Stomach smooth muscle (tissue), 2 donors: ENCODE results near the gene ZFAND6.
"Not testable (repeated sequence)": the region's sequence is repeated elsewhere in the genome, so short reads cannot be mapped to it uniquely, and the experiment has no call there.

Experiments used
- H3K27ac ChIP-seq: one replicate; pipeline ENCODE4 v1.7.0; 2013; ENCODE audit warnings: mild to moderate bottlenecking, low read length, inconsistent platforms
- H3K27me3 ChIP-seq, 2 donors: one replicate each; pipeline ENCODE4 v1.7.0; 2013; ENCODE audit warnings: low read length in 2 of 2; ENCODE audit not compliant: insufficient read depth in 2 of 2, control insufficient read depth in 1 of 2
- H3K36me3 ChIP-seq, 2 donors: one replicate each; pipeline ENCODE4 v1.7.0; 2013; ENCODE audit warnings: low read length in 2 of 2; ENCODE audit not compliant: control insufficient read depth in 2 of 2, insufficient read depth in 2 of 2
- H3K4me1 ChIP-seq: one replicate; pipeline ENCODE4 v1.7.0; 2013; ENCODE audit warnings: low read length; ENCODE audit not compliant: control insufficient read depth, insufficient read depth
- H3K4me3 ChIP-seq, 2 donors: one replicate each; pipeline ENCODE4 v1.7.0; 2013; ENCODE audit warnings: low read length in 2 of 2
- H3K9ac ChIP-seq, 2 donors: one replicate each; pipeline ENCODE4 v1.7.0; 2013; ENCODE audit warnings: low read length in 2 of 2, mild to moderate bottlenecking in 1 of 2
- H3K9me3 ChIP-seq, 2 donors: one replicate each; pipeline ENCODE4 v1.7.0; 2013; ENCODE audit warnings: low read length in 2 of 2; ENCODE audit not compliant: control insufficient read depth in 2 of 2
- donor health status: healthy.
- donor health status: Pancreatic carcinoma.

Gene ZFAND6

DNA sequence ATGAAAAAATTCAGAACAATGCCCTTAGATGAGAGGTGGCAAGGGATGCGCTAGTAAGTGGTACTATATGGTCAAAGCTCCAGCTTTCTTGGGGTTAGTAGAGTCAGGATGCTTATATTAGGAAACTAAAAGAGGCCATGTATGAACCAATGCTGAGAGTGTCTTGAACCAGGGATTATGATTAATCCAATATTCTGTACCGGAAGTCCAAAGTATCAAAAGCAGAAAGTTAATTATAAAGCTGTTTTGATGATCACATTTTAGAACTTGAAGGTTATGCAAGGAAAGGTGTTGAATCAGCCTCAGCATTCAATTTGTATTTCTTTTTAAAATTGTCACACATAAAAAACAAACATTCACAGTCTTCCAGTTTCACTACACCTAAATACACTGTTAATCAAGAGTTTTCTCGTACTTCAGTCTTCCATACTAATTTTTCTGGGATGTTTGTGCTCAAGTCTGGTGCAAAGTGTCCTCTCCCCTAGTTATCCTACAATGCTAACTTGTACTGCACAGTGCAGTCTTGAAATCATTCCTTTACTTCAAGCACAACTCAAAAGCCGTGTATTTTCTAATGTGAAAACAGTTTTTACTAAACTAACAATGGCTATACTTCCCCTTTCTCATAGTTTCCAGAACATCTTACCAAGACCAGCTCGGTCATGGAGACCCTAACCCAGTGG is 82.6 kb downstream of the ZFAND6 start:
- no peaks in the 10 kb centered on the region for H3K27me3 ChIP-seq
- H3K4me1 ChIP-seq: no peaks in the 10 kb centered on the region
- no peak overlapping the region for H3K27ac ChIP-seq
- no peak overlapping the region for H3K4me3 ChIP-seq
- H3K9ac ChIP-seq: no peak overlapping the region
- no peaks in the 10 kb centered on the region for H3K36me3 ChIP-seq
- H3K9me3 ChIP-seq: no peaks in the 10 kb centered on the region

DNA sequence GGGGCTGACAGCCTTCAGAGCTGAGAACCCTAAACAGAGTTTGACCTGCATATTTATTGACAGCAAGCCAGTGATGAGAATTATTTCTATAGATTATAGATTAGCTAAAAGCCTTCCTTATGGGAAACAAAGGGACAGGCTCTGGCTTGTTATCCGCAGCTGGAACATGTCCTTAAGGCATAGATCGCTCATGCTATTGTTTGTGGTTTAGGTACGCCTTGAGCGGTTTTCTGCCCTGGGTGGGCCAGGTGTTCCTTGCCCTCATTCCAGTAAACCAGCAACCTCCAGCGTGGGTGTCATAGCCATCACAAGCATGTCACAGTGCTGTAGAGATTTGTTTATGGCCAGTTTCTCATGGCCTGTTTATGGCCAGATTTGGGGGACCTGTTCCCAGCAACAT is 83.2 kb downstream of the ZFAND6 start:
- Histone ChIP-seq H3K27ac (no peak overlapping the region), H3K9me3 (no peaks in the 10 kb centered on the region), H3K27me3 (no peaks in the 10 kb centered on the region), H3K4me1 (no peaks in the 10 kb centered on the region), H3K36me3 (no peaks in the 10 kb centered on the region), H3K9ac (no peak overlapping the region), H3K4me3 (no peak overlapping the region)

DNA sequence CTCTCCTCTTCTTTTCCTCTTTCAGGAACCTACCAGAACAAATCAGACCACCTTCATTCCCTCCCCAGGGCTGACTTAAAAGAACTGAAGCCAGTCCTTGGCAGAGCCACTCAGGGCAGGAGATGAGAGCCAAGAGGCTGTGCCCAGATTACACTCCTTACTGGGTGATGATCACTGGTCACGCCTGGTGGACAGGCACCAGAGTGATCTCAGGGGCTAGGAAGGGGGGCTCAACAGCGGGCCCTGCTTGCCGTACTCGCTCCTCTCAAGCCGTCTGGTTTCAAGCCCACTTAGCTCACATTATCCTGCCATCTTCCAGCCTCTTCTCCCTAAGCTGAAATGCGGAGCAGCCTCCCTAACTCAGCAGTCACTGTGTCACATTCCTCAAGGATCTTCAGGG is 91.7 kb downstream of the ZFAND6 start:
- H3K9ac ChIP-seq: no peak overlapping the region

DNA sequence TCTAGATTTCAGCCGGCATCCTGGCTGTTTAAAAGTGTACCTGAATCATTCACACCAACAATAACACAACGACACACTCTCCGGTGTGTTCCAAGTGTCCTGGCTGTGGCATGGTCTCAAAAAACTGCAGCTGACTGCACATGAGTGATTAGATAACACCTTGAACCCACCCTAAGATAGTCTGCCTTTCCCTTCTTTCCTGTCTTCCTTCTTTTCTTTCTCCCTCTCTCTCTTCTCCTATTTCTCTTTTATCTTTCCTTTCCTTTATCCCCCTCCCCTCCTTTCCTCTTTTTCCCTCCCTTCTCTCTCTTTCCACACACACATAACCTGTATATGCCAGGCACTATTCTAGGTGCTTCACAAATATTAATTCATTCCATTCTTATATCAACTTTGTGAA is 92.1 kb downstream of the ZFAND6 start:
- Histone ChIP-seq H3K27me3 (no peaks in the 10 kb centered on the region), H3K9ac (peak overlapping the region in 1 of 2 donors; percentile 14), H3K9me3 (no peaks in the 10 kb centered on the region), H3K4me1 (peaks cover 12% of the 10 kb centered on the region), H3K27ac (no peak overlapping the region), H3K4me3 (peak overlapping the region in 1 of 2 donors; percentile 74), H3K36me3 (no peaks in the 10 kb centered on the region)

More for the DNA sequence above, 91.7 kb downstream of the ZFAND6 start:
- H3K4me3 ChIP-seq: no peak overlapping the region
- no peaks in the 10 kb centered on the region for H3K36me3 ChIP-seq
- H3K27ac ChIP-seq: no peak overlapping the region
- H3K9me3 ChIP-seq: no peaks in the 10 kb centered on the region
- peaks cover 12% of the 10 kb centered on the region for H3K4me1 ChIP-seq
- H3K27me3 ChIP-seq: no peaks in the 10 kb centered on the region

DNA sequence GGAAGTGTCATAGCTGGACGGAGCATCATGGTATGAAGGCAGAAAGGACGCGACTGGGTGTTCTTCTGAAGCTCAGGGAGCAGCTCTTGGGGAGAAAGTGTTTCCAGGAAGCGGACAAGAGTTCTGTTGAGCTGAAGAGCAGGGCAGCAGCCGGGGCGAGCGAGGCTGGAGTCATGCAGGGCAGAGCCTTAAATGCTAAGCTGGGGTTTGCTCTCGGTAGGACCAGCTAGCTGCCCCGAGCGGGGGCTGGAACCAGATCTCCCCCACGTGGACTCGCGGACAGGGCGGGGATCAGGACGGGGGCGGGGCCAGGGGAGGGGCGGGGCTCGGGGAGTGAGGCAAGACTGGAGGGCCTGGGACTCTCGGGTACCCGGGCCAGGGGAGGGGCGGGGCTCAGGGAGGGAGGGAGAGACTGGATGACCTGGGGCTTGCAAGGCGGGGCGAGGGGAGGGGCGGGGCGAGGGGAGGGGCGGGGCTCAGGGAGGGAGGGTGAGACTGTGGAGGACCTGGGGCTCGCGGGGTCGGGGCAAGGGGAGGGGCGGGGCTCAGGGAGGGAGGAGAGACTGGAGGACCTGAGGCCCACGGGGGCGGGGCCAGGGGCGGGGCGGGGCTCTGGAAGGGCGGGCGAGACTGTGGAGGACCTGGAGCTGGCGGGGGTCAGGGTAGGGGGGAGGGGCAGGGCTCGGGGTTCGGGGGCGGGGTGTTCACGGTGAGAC is 92.9 kb downstream of the ZFAND6 start:
- Histone ChIP-seq H3K4me3 (peak overlapping the region; percentile 61 to 86), H3K9ac (peak overlapping the region; percentile 14 to 71), H3K36me3 (no peaks in the 10 kb centered on the region), H3K27ac (peak overlapping the region; percentile 42), H3K9me3 (no peaks in the 10 kb centered on the region), H3K4me1 (peaks cover 12% of the 10 kb centered on the region), H3K27me3 (no peaks in the 10 kb centered on the region)

DNA sequence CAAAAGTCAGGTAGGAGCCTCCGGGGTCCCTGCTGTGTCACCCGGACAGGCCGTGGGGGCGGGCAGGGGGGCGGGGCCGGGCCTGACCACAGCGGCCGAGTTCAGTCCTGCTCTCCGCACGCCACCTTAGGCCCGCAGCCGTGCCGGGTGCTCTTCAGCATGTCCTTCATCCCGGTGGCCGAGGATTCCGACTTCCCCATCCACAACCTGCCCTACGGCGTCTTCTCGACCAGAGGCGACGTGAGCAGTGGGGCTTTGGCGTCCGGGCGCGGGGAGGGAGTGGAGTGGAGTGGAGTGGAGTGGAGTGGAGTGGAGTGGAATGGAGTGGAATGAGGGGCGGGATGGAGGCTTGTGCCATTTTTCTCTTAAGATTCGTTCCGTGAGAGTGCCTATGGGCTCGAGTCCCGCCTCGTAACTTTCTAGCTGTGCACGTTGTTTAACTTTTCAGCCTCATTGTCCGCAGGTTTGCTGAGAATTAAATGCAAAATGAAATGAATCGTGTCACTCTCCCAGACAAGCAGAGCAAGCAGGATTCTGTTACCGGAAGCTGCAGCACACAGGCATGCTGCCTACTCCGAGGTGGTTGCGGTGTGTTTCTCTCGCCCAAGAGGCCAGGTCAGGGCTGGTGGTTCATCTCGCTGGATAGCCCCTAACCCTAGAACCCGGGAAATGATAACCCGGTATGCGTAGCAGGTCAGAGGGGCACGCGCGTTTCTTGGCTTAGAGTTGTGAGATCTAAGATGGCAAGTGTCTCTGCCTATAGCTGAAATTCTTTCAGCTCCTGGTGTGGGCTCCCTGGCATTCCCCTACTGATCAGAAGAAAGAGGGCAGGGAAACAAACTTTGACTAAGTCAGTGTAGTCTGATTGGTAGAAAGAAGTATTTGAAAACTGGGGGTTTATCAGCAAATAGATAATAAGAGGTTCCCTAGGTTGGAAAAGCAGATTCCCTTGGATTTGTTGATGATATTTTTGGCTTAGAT is 93.7 kb downstream of the ZFAND6 start, which contains the start of gene FAH:
Gene FAH (plus strand): TSS at position 104 of the 981 bp plus-strand sequence. CDS start 56 bp downstream, at position 160.
- peaks cover 0 to 3% of the 10 kb centered on the region in 2 donors for H3K36me3 ChIP-seq
- no peaks in the 10 kb centered on the region for H3K9me3 ChIP-seq
- peaks cover 12% of the 10 kb centered on the region for H3K4me1 ChIP-seq
- peak within 1 kb of the TSS; percentile 54 to 71 for H3K9ac ChIP-seq
- no peaks in the 10 kb centered on the region for H3K27me3 ChIP-seq
- peak within 1 kb of the TSS; percentile 62 for H3K27ac ChIP-seq
- peak within 1 kb of the TSS; percentile 72 to 86 for H3K4me3 ChIP-seq

DNA sequence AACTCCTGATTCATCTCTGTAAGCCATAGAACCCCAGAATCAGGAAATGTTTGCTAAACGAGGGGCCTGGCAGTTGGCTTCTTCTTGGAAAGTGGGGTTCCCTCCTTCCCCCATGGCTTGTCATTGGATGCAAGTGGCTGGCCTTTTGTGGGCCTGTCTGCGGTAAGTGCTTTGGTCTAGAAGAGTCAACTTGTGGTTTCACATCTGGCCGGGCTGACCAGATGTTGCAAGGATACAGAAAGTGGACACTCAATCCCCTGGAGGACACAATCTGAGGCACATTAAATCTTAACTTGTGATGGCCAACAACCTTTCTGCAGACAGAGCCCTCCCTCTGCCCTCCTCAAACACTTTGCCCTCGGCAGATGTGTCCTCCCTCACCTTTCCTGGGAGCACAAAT is 94.4 kb downstream of the ZFAND6 start:
- H3K27ac ChIP-seq: no peak overlapping the region
- peaks cover 3 to 5% of the 10 kb centered on the region in 2 donors for H3K36me3 ChIP-seq
- no peak overlapping the region for H3K4me3 ChIP-seq
- H3K4me1 ChIP-seq: peaks cover 12% of the 10 kb centered on the region
- no peaks in the 10 kb centered on the region for H3K9me3 ChIP-seq
- H3K27me3 ChIP-seq: no peaks in the 10 kb centered on the region
- H3K9ac ChIP-seq: peak overlapping the region in 1 of 2 donors; percentile 54

DNA sequence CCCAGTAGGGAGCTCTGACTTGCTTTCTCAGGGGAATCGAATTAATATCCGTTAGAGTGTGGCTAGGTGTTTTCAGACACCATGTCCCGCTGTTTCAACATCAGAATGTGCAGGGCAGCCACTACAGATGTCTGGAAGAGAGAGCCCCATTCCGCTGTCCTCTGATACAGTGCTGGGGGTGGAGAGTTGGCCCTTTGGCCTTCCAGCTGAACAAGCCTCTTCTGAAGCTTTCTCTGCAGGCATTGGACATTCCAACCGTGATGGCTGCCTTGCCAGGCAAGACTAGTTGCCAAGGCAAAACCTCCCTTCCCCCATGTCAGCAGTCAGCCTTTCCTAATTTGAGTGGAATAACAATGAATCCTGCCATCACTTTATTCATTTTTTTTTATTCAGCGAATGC is 94.9 kb downstream of the ZFAND6 start:
- H3K4me3 ChIP-seq: no peak overlapping the region
- H3K27ac ChIP-seq: no peak overlapping the region

DNA sequence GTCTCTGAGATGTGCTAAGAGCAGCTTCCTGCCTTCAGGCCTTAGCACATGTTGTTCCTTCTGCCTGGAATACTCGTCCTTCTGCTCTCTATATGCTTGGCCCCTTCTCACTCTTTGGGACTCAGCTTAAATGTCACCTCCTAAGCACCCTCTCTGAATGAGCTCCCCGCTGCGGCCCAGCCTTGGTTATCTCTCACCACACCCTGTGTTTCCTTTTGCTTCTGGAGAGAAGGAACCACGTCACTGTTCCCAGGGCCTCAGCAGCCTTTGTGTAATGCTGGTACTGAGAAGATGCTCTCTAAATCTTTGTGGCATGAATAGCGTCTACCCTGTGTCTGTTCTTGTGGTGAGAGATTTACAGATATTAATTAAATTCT is 95.5 kb downstream of the ZFAND6 start:
- Histone ChIP-seq H3K36me3 (peaks cover 7% of the 10 kb centered on the region in 2 donors), H3K9ac (no peak overlapping the region), H3K4me3 (no peak overlapping the region), H3K27me3 (no peaks in the 10 kb centered on the region), H3K27ac (no peak overlapping the region), H3K9me3 (no peaks in the 10 kb centered on the region), H3K4me1 (peaks cover 12% of the 10 kb centered on the region)

More for the DNA sequence above, 94.9 kb downstream of the ZFAND6 start:
- Histone ChIP-seq H3K9ac (no peak overlapping the region), H3K4me1 (peaks cover 12% of the 10 kb centered on the region), H3K27me3 (no peaks in the 10 kb centered on the region), H3K36me3 (peaks cover 4 to 6% of the 10 kb centered on the region in 2 donors), H3K9me3 (no peaks in the 10 kb centered on the region)

DNA sequence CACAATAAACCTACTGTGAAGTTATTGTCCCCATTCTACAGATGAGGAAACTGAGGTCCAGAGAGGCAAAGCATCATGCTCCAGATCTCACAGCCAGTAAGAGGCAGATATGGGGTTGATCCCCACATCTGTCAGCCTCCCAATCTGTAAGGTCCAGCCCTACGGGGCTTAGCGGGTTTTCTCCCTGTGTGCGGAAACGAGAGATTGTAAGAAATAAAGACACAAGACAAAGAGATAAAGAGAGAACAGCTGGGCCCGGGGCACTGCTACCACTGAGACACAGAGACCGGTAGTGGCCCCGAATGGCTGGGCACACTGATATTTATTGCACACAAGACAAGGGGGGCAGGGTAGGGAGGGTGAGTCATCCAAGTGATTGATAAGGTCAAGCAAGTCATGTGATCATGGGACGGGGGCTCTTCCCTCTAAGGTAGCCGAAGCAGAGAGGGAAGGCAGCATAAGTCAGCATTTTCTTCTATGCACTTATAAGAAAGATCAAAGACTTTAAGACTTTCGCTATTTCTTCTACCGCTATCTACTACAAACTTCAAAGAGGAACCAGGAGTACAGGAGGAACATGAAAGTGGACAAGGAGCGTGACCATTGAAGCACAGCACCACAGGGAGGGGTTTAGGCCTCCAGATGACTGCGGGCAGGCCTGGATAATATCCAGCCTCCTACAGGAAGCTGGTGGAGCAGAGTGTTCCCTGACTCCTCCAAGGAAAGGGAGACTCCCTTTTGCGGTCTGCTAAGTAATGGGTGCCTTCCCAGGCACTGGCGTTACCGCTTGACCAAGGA is 96.1 kb downstream of the ZFAND6 start:
- not testable (repeated sequence) for H3K36me3 ChIP-seq, H3K9me3 ChIP-seq, H3K4me3 ChIP-seq, H3K27me3 ChIP-seq, H3K9ac ChIP-seq, H3K27ac ChIP-seq
- peaks cover 17% of the 10 kb centered on the region for H3K4me1 ChIP-seq
